Osteoblast (primary cell): ENCODE results near the gene C11orf58. TPM values are rescaled to one million over a fixed set of nuclear protein-coding genes. Genes with fewer than 3 reads are reported as not detected.
A peak's percentile ranks its signal among the peaks of the same experiment; 100 is the strongest.

ENCODE experiments used
- DNase-seq: peaks from one replicate; pipeline ENCODE4 v3.0.0; 2011; ENCODE audit warnings: low spot score, mixed read lengths; ENCODE audit not compliant: insufficient read length; ENCODE audit errors: missing footprints
- H2AFZ ChIP-seq: 2 replicates; pipeline ENCODE4 v1.6.0; 2011; ENCODE audit warnings: mild to moderate bottlenecking, low read length
- H3K27ac ChIP-seq: 2 replicates; pipeline ENCODE4 v1.5.1; 2011; ENCODE audit warnings: mild to moderate bottlenecking, low read depth, low read length, moderate library complexity
- H3K27me3 ChIP-seq: 2 replicates; pipeline ENCODE4 v1.6.0; 2012; ENCODE audit warnings: mild to moderate bottlenecking, control low read depth, inconsistent platforms, low read length, moderate library complexity; ENCODE audit not compliant: insufficient read depth
- H3K36me3 ChIP-seq: 2 replicates; pipeline ENCODE4 v1.5.1; 2011; ENCODE audit warnings: mild to moderate bottlenecking, low read length, control low read depth, moderate library complexity; ENCODE audit not compliant: insufficient read depth
- H3K4me1 ChIP-seq: 2 replicates; pipeline ENCODE4 v1.5.1; 2011; ENCODE audit warnings: mild to moderate bottlenecking, low read length, control low read depth, moderate library complexity; ENCODE audit not compliant: insufficient read depth
- H3K4me2 ChIP-seq: 2 replicates; pipeline ENCODE4 v1.6.0; 2011; ENCODE audit warnings: mild to moderate bottlenecking, low read length; ENCODE audit not compliant: insufficient read depth
- H3K4me3 ChIP-seq: fragments of 200-600 bp; sonication (generic); 3 replicates; pipeline ENCODE4 v1.5.1; 2012; ENCODE audit warnings: mild to moderate bottlenecking, low read length, inconsistent platforms; ENCODE audit not compliant: insufficient read depth
- H3K79me2 ChIP-seq: 2 replicates; pipeline ENCODE4 v1.6.0; 2012; ENCODE audit warnings: mild to moderate bottlenecking, low read length, control low read depth, inconsistent platforms; ENCODE audit not compliant: insufficient read depth
- H3K9me3 ChIP-seq: 2 replicates; pipeline ENCODE4 v1.5.1; 2011; ENCODE audit warnings: low read depth, low read length, control low read depth
- H4K20me1 ChIP-seq: 2 replicates; pipeline ENCODE4 v1.6.0; 2012; ENCODE audit warnings: mild to moderate bottlenecking, low read length, control low read depth; ENCODE audit not compliant: insufficient read depth
- CTCF ChIP-seq: IDR thresholded peaks from 2 replicates; pipeline ENCODE4 v1.5.1; 2011; ENCODE audit warnings: mild to moderate bottlenecking, low read depth, low read length, moderate library complexity; ENCODE audit errors: extremely low read depth
- total RNA-seq: library from RNA; depleted of rRNA; stranded (reverse); fragments of >200 nt; gene quantifications from 2 replicates; pipeline ENCODE4 v1.2.3, GENCODE V29; 2012

Gene C11orf58
- total RNA-seq, 1 donor: 139 TPM

GRCh38 chr11:16778876-16779275, 40.4 kb downstream of the C11orf58 start:
- Histone ChIP-seq H3K4me2 (no peak overlapping the region), H3K27me3 (no peaks in the 10 kb centered on the region), H3K27ac (no peak overlapping the region), H3K4me1 (peaks cover 4% of the 10 kb centered on the region), H3K9me3 (no peaks in the 10 kb centered on the region), H3K36me3 (no peaks in the 10 kb centered on the region), H2AFZ (no peak overlapping the region), H3K4me3 (no peak overlapping the region), H4K20me1 (no peaks in the 10 kb centered on the region), H3K79me2 (no peaks in the 10 kb centered on the region)
- peak; percentile 58 for DNase-seq
- no peak for TF ChIP-seq CTCF

DNA sequence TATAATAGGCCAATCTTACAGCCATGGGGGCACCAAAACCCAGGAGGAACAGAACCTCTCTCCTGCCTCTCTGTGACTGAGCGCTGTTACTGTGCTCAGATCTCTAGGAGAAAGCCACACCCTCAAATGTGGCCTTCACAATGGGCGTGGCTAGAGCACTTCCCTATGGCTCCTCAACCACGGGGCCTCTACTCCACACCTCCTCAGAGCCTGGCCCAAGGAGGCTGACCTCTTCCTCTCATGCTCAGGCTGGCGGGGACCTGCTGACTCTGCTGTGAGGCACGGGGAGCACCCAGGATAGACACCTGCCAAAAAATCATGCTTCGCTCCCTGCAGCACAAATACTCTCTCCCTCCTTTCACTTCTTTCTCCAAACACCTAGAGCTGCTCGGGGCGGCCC, 41.0 kb downstream of the C11orf58 start:
- Histone ChIP-seq H3K27ac (no peak overlapping the region), H3K4me3 (no peak overlapping the region), H3K4me1 (peaks cover 4% of the 10 kb centered on the region), H4K20me1 (no peaks in the 10 kb centered on the region), H3K9me3 (no peaks in the 10 kb centered on the region), H3K27me3 (no peaks in the 10 kb centered on the region), H3K79me2 (no peaks in the 10 kb centered on the region), H3K36me3 (no peaks in the 10 kb centered on the region), H3K4me2 (no peak overlapping the region), H2AFZ (no peak overlapping the region)
- no peak for TF ChIP-seq CTCF
- DNase-seq: peak; percentile 29

GRCh38 chr11:16780146-16780545, 41.7 kb downstream of the C11orf58 start:
- H3K27ac ChIP-seq: no peak overlapping the region

More at GRCh38 chr11:16780146-16780545, 41.7 kb downstream of the C11orf58 start:
- H3K36me3 ChIP-seq: no peaks in the 10 kb centered on the region
- no peaks in the 10 kb centered on the region for H3K79me2 ChIP-seq
- H3K4me1 ChIP-seq: peaks cover 4% of the 10 kb centered on the region
- DNase-seq: peak; percentile 55
- no peaks in the 10 kb centered on the region for H4K20me1 ChIP-seq
- no peak overlapping the region for H2AFZ ChIP-seq
- no peak overlapping the region for H3K4me2 ChIP-seq
- no peaks in the 10 kb centered on the region for H3K9me3 ChIP-seq
- TF ChIP-seq CTCF: no peak
- no peak overlapping the region for H3K4me3 ChIP-seq
- H3K27me3 ChIP-seq: no peaks in the 10 kb centered on the region
